ENCODE data around the gene MSANTD1. TPM values are rescaled to one million over a fixed set of nuclear protein-coding genes. Genes with fewer than 3 reads are reported as not detected.

MSANTD1 gene
- total and polyA plus RNA-seq, 10 of the 15 experiments (the other 5 are each of a cell fraction or from before 2014, with no cell fraction given) = 0.07 to 0.87 (median 0.22) TPM; not detected in 2

DNA sequence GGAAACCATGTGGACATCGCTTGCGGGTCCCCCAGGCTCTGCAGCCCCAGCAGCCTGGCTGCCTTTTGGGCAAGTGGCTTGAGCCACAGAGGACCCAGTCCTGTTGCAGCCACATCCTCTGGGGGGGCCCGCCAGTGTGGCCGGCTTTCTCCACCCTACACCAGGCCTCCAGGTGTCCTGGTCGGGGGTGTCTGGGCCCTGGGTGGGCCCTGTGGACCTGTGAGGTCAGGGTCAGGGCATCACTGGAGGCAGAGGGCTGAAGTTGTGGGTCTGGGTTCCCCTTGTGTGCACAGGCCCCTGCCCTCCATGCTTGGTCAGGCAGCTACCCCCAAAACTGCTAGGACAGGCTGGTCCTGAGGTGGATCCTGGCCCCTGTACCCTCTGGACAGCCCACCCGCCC, 3.3 kb upstream of the MSANTD1 start:
- ChIA-PET POLR2A (no interaction called here), CTCF (no interaction called here), SMC1A (ENCODE audit: uncharacterized antibody, unreplicated experiment) (interaction anchor here (0.7 kb wide), 1 partner anchor 100 kb away, joined by 3 read pairs; no protein-coding TSS in a partner anchor), RAD21 (ENCODE audit: unreplicated experiment) (no interaction called here)
- Histone ChIP-seq H3K4me3 (no peak overlapping the region), H2AFZ (ENCODE audit: control insufficient read depth, low read depth, low read length) (no peak overlapping the region), H3K27me3 (replicated peaks in 1 of 2; ENCODE audit: control insufficient read depth in 2 of 2, insufficient read depth in 2 of 2, low read length in 1 of 2) (no peaks in the 10 kb centered on the region), H4K20me1 (ENCODE audit: control insufficient read depth, insufficient read depth) (no peaks in the 10 kb centered on the region), H3K9me3 (replicated peaks; ENCODE audit: control insufficient read depth, insufficient read depth, low read length) (no peaks in the 10 kb centered on the region), H3K4me2 (ENCODE audit: control insufficient read depth, insufficient read depth) (no peak overlapping the region), H3K9ac (ENCODE audit: control insufficient read depth, insufficient read depth, low read length) (no peak overlapping the region), H3K4me1 (ENCODE audit: control insufficient read depth, insufficient read depth, low read length) (no peaks in the 10 kb centered on the region), H3K27ac (ENCODE audit: control insufficient read depth, insufficient read depth) (no peak overlapping the region), H3K36me3 (ENCODE audit: control insufficient read depth in 2 of 2, insufficient read depth in 2 of 2, low read length in 1 of 2) (peaks cover 0 to 6% of the 10 kb centered on the region in 2 experiments; a peak in 3 of 4 replicates), H3K79me2 (ENCODE audit: control insufficient read depth, insufficient read depth, low read length) (no peaks in the 10 kb centered on the region)
- 50% methylated on average over 6 of the region's 6 CpGs for WGBS (ENCODE audit: insufficient coverage, insufficient replicate concordance, low lambda C conversion rate, missing lambda C conversion rate)
- TF ChIP-seq, protein P1, sequence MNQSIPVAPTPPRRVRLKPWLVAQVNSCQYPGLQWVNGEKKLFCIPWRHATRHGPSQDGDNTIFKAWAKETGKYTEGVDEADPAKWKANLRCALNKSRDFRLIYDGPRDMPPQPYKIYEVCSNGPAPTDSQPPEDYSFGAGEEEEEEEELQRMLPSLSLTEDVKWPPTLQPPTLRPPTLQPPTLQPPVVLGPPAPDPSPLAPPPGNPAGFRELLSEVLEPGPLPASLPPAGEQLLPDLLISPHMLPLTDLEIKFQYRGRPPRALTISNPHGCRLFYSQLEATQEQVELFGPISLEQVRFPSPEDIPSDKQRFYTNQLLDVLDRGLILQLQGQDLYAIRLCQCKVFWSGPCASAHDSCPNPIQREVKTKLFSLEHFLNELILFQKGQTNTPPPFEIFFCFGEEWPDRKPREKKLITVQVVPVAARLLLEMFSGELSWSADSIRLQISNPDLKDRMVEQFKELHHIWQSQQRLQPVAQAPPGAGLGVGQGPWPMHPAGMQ (IDR thresholded peaks at IDR 0.05; ENCODE audit: borderline replicate concordance) = no peak
- TF ChIP-seq CREB1 (IDR thresholded peaks at IDR 0.05; ENCODE audit: low read depth) (no peak), CEBPZ (IDR thresholded peaks at IDR 0.05; ENCODE audit: low read depth, low read length) (no peak), CHD1 (IDR thresholded peaks at IDR 0.05; ENCODE audit: low read depth, low read length) (no peak), NR2C2 (IDR thresholded peaks at IDR 0.05; ENCODE audit: borderline replicate concordance, control insufficient read depth, insufficient read length, low read depth) (no peak), SPI1 (IDR thresholded peaks at IDR 0.05; ENCODE audit: borderline replicate concordance, insufficient read depth, low read depth, low read length) (no peak), TARDBP (IDR thresholded peaks at IDR 0.05; ENCODE audit: borderline replicate concordance) (no peak), SREBF2 (IDR thresholded peaks at IDR 0.05; ENCODE audit: low read length) (no peak), IRF4 (IDR thresholded peaks at IDR 0.05; ENCODE audit: low read depth, low read length) (no peak), BCL11A (IDR thresholded peaks at IDR 0.05; ENCODE audit: low read depth, low read length) (no peak), ATF2 (IDR thresholded peaks at IDR 0.05; ENCODE audit: low read length) (no peak)
- TF ChIP-seq, protein P2, sequence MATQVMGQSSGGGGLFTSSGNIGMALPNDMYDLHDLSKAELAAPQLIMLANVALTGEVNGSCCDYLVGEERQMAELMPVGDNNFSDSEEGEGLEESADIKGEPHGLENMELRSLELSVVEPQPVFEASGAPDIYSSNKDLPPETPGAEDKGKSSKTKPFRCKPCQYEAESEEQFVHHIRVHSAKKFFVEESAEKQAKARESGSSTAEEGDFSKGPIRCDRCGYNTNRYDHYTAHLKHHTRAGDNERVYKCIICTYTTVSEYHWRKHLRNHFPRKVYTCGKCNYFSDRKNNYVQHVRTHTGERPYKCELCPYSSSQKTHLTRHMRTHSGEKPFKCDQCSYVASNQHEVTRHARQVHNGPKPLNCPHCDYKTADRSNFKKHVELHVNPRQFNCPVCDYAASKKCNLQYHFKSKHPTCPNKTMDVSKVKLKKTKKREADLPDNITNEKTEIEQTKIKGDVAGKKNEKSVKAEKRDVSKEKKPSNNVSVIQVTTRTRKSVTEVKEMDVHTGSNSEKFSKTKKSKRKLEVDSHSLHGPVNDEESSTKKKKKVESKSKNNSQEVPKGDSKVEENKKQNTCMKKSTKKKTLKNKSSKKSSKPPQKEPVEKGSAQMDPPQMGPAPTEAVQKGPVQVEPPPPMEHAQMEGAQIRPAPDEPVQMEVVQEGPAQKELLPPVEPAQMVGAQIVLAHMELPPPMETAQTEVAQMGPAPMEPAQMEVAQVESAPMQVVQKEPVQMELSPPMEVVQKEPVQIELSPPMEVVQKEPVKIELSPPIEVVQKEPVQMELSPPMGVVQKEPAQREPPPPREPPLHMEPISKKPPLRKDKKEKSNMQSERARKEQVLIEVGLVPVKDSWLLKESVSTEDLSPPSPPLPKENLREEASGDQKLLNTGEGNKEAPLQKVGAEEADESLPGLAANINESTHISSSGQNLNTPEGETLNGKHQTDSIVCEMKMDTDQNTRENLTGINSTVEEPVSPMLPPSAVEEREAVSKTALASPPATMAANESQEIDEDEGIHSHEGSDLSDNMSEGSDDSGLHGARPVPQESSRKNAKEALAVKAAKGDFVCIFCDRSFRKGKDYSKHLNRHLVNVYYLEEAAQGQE (IDR thresholded peaks at IDR 0.05; ENCODE audit: low read depth, low read length) = no peak
- no TSS peak for BruUV-seq (replicated peaks)
- FAIRE-seq = no peak
- in situ Hi-C loops (cut with MboI) (no loop called here), intact Hi-C loops (cut with micrococcal nuclease; ENCODE audit: unreplicated experiment) (no loop called here)
- ATAC-seq = no peak; the same call in 2 of the 3 replicates
- DNase-seq (ENCODE audit: low read depth, low spot score) = no peak
